ENCODE measurements around the gene GALNT9. TPM values are rescaled to one million over a fixed set of nuclear protein-coding genes. Genes with fewer than 3 reads are reported as not detected.

GALNT9 gene
- total RNA-seq, 1 donor from 2014 or later: not detected

- peaks cover 17% of the 10 kb centered on the region for H3K9me3 Mint-ChIP-seq
- no peak overlapping the region for H3K27ac Mint-ChIP-seq
- H3K4me3 Mint-ChIP-seq (ENCODE audit: low read depth): no peak overlapping the region
- no peak for DNase-seq (ENCODE audit: low spot score)
- H3K27me3 Mint-ChIP-seq (ENCODE audit: low read depth): peaks cover 2% of the 10 kb centered on the region
- H3K4me1 Mint-ChIP-seq (ENCODE audit: low read depth): peaks cover 16% of the 10 kb centered on the region
- H3K36me3 Mint-ChIP-seq (ENCODE audit: low read depth): peaks cover 3% of the 10 kb centered on the region
- intact Hi-C loops (cut with micrococcal nuclease): no loop called here
Measured at GRCh38 chr12:132191715-132192553, 137.5 kb downstream of the GALNT9 start.

GRCh38 chr12:132190834-132191500 is 138.4 kb downstream of the GALNT9 start:
- H3K4me1 Mint-ChIP-seq (ENCODE audit: low read depth): peaks cover 22% of the 10 kb centered on the region
- H3K4me3 Mint-ChIP-seq (ENCODE audit: low read depth): peak overlapping the region; percentile 93
- H3K27me3 Mint-ChIP-seq (ENCODE audit: low read depth): peaks cover 2% of the 10 kb centered on the region

GRCh38 chr12:132190012-132190755 is 139.2 kb downstream of the GALNT9 start:
- peaks cover 27% of the 10 kb centered on the region for H3K4me1 Mint-ChIP-seq (ENCODE audit: low read depth)

More at GRCh38 chr12:132190834-132191500, 138.4 kb downstream of the GALNT9 start:
- Mint-ChIP-seq H3K27ac (no peak overlapping the region), H3K36me3 (ENCODE audit: low read depth) (peaks cover 3% of the 10 kb centered on the region), H3K9me3 (peaks cover 17% of the 10 kb centered on the region)
- intact Hi-C loops (cut with micrococcal nuclease): no loop called here
- DNase-seq (ENCODE audit: low spot score): no peak

GRCh38 chr12:132189378-132190011 is 139.9 kb downstream of the GALNT9 start:
- DNase-seq (ENCODE audit: low spot score): peak; percentile 93
- Mint-ChIP-seq H3K36me3 (ENCODE audit: low read depth) (peaks cover 6% of the 10 kb centered on the region), H3K27ac (peak overlapping the region; percentile 82), H3K4me1 (ENCODE audit: low read depth) (peaks cover 27% of the 10 kb centered on the region), H3K9me3 (peaks cover 14% of the 10 kb centered on the region), H3K4me3 (ENCODE audit: low read depth) (peak overlapping the region; percentile 93), H3K27me3 (ENCODE audit: low read depth) (peaks cover 7% of the 10 kb centered on the region)
- intact Hi-C loops (cut with micrococcal nuclease): loop anchor here (1.0 to 10.0 kb wide), 3 partner anchors 45 to 305 kb away; partner anchors contain the start of genes DDX51, FBRSL1 and NOC4L

More at GRCh38 chr12:132190012-132190755, 139.2 kb downstream of the GALNT9 start:
- intact Hi-C loops (cut with micrococcal nuclease): no loop called here
- H3K27ac Mint-ChIP-seq: peak overlapping the region; percentile 77
- peak overlapping the region; percentile 93 for H3K4me3 Mint-ChIP-seq (ENCODE audit: low read depth)
- peaks cover 17% of the 10 kb centered on the region for H3K9me3 Mint-ChIP-seq
- peaks cover 5% of the 10 kb centered on the region for H3K27me3 Mint-ChIP-seq (ENCODE audit: low read depth)
- H3K36me3 Mint-ChIP-seq (ENCODE audit: low read depth): peaks cover 6% of the 10 kb centered on the region
- no peak for DNase-seq (ENCODE audit: low spot score)

- peak overlapping the region; percentile 93 for H3K4me3 Mint-ChIP-seq (ENCODE audit: low read depth)
- peaks cover 9% of the 10 kb centered on the region for H3K9me3 Mint-ChIP-seq
- peaks cover 6% of the 10 kb centered on the region for H3K36me3 Mint-ChIP-seq (ENCODE audit: low read depth)
- DNase-seq (ENCODE audit: low spot score): no peak
- peaks cover 27% of the 10 kb centered on the region for H3K4me1 Mint-ChIP-seq (ENCODE audit: low read depth)
- peaks cover 12% of the 10 kb centered on the region for H3K27me3 Mint-ChIP-seq (ENCODE audit: low read depth)
- intact Hi-C loops (cut with micrococcal nuclease): loop anchor here (1.0 to 10.0 kb wide), 3 partner anchors 45 to 306 kb away; partner anchors contain the start of genes DDX51, FBRSL1 and NOC4L
- H3K27ac Mint-ChIP-seq: peak overlapping the region; percentile 82
Measured at GRCh38 chr12:132188916-132189325, 140.5 kb downstream of the GALNT9 start.

GRCh38 chr12:132188451-132188901 is 140.9 kb downstream of the GALNT9 start:
- intact Hi-C loops (cut with micrococcal nuclease): loop anchor here (10.0 kb wide), 1 partner anchor 306 kb away; the partner anchor contains the start of gene FBRSL1
- H3K4me3 Mint-ChIP-seq (ENCODE audit: low read depth): peak overlapping the region; percentile 61

GRCh38 chr12:132187646-132188450 is 141.5 kb downstream of the GALNT9 start:
- H3K9me3 Mint-ChIP-seq: no peaks in the 10 kb centered on the region
- peak overlapping the region; percentile 58 for H3K4me3 Mint-ChIP-seq (ENCODE audit: low read depth)
- peaks cover 6% of the 10 kb centered on the region for H3K36me3 Mint-ChIP-seq (ENCODE audit: low read depth)
- intact Hi-C loops (cut with micrococcal nuclease): loop anchor here (10.0 kb wide), 1 partner anchor 307 kb away; the partner anchor contains the start of gene FBRSL1
- H3K27ac Mint-ChIP-seq: no peak overlapping the region
- DNase-seq (ENCODE audit: low spot score): no peak
- peaks cover 15% of the 10 kb centered on the region for H3K27me3 Mint-ChIP-seq (ENCODE audit: low read depth)
- H3K4me1 Mint-ChIP-seq (ENCODE audit: low read depth): peaks cover 27% of the 10 kb centered on the region

More at GRCh38 chr12:132188451-132188901, 140.9 kb downstream of the GALNT9 start:
- H3K9me3 Mint-ChIP-seq: peaks cover 4% of the 10 kb centered on the region
- H3K4me1 Mint-ChIP-seq (ENCODE audit: low read depth): peaks cover 27% of the 10 kb centered on the region
- peaks cover 12% of the 10 kb centered on the region for H3K27me3 Mint-ChIP-seq (ENCODE audit: low read depth)
- H3K36me3 Mint-ChIP-seq (ENCODE audit: low read depth): peaks cover 6% of the 10 kb centered on the region
- no peak for DNase-seq (ENCODE audit: low spot score)
- no peak overlapping the region for H3K27ac Mint-ChIP-seq

- peaks cover 6% of the 10 kb centered on the region for H3K36me3 Mint-ChIP-seq (ENCODE audit: low read depth)
- H3K9me3 Mint-ChIP-seq: no peaks in the 10 kb centered on the region
- peaks cover 27% of the 10 kb centered on the region for H3K4me1 Mint-ChIP-seq (ENCODE audit: low read depth)
- no peak for DNase-seq (ENCODE audit: low spot score)
- peak overlapping the region; percentile 60 for H3K4me3 Mint-ChIP-seq (ENCODE audit: low read depth)
- peaks cover 18% of the 10 kb centered on the region for H3K27me3 Mint-ChIP-seq (ENCODE audit: low read depth)
- intact Hi-C loops (cut with micrococcal nuclease): loop anchor here (10.0 kb wide), 1 partner anchor 308 kb away; the partner anchor contains the start of gene FBRSL1
- H3K27ac Mint-ChIP-seq: peak overlapping the region; percentile 68
Measured at GRCh38 chr12:132186857-132187620, 142.3 kb downstream of the GALNT9 start.

- Mint-ChIP-seq H3K4me3 (ENCODE audit: low read depth) (peak overlapping the region; percentile 81), H3K4me1 (ENCODE audit: low read depth) (peaks cover 27% of the 10 kb centered on the region), H3K9me3 (no peaks in the 10 kb centered on the region), H3K36me3 (ENCODE audit: low read depth) (peaks cover 6% of the 10 kb centered on the region), H3K27me3 (ENCODE audit: low read depth) (peaks cover 18% of the 10 kb centered on the region), H3K27ac (peak overlapping the region; percentile 90)
- DNase-seq (ENCODE audit: low spot score): no peak
- intact Hi-C loops (cut with micrococcal nuclease): loop anchor here (10.0 kb wide), 1 partner anchor 308 kb away; the partner anchor contains the start of gene FBRSL1
Measured at GRCh38 chr12:132186208-132186856, 143.1 kb downstream of the GALNT9 start.

- DNase-seq (ENCODE audit: low spot score): no peak
- Mint-ChIP-seq H3K4me1 (ENCODE audit: low read depth) (peaks cover 26% of the 10 kb centered on the region), H3K4me3 (ENCODE audit: low read depth) (peak overlapping the region; percentile 81)
Measured at GRCh38 chr12:132185705-132186104, 143.7 kb downstream of the GALNT9 start.

More at GRCh38 chr12:132185705-132186104, 143.7 kb downstream of the GALNT9 start:
- intact Hi-C loops (cut with micrococcal nuclease): loop anchor here (10.0 kb wide), 1 partner anchor 309 kb away; the partner anchor contains the start of gene FBRSL1
- Mint-ChIP-seq H3K27ac (peak overlapping the region; percentile 90), H3K36me3 (ENCODE audit: low read depth) (peaks cover 6% of the 10 kb centered on the region), H3K9me3 (no peaks in the 10 kb centered on the region), H3K27me3 (ENCODE audit: low read depth) (peaks cover 18% of the 10 kb centered on the region)
